22Rv1 (cell line): ENCODE results near the gene C6orf136.

Experiments used
- CTCF ChIP-seq: fragments of 450-650 bp; IDR thresholded peaks from 2 replicates; pipeline ENCODE4 v1.5.1; 2017; ENCODE audit warnings: mild to moderate bottlenecking
- ZFX ChIP-seq: fragments of 450-650 bp; IDR thresholded peaks from 2 replicates; pipeline ENCODE4 v1.6.1; 2017; ENCODE audit warnings: antibody characterized with exemption, borderline replicate concordance

DNA sequence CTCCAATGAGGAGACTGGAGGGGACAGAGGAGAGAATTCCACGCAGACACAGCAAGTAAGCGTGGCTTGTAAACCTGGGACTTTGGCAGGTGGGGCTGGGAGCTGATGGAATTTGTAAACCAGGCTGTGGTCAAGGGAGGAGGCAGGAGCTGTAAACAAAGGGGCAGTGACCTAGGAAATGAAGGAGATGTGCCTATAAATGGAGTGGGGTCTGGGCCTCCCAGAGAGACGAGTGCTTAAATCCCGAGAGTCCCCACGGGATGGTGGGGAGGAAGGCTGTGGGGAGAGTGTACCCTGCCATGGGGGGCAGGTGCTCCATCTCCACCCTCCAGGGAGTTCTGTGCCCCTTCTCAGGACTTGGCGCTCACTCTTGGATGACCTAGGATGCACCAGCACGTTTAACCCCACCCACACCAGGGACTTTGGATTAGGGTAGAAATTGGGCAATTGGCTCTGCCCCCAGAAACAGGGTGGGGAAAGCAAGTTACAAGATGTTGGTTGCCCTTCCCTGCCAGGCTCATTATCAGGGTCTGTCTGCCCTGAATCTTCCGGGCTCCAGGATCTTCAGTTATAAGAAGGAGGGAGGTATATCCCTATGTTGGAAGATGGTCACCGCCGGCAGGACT is 29.8 kb downstream of the C6orf136 start:
- TF ChIP-seq CTCF = no peak
- no peak for TF ChIP-seq ZFX
